NCI-H187 treated with DMSO at 0.1 percent for 48 hours (cell line): ENCODE data around the gene ATRNL1.
"Not testable (repeated sequence)": the region's sequence is repeated elsewhere in the genome, so short reads cannot be mapped to it uniquely, and the experiment has no call there.

Experiments used
- DNase-seq: peaks from one replicate; lab custom pipeline; 2025; lab: John Stamatoyannopoulos, UW

Gene ATRNL1

DNA sequence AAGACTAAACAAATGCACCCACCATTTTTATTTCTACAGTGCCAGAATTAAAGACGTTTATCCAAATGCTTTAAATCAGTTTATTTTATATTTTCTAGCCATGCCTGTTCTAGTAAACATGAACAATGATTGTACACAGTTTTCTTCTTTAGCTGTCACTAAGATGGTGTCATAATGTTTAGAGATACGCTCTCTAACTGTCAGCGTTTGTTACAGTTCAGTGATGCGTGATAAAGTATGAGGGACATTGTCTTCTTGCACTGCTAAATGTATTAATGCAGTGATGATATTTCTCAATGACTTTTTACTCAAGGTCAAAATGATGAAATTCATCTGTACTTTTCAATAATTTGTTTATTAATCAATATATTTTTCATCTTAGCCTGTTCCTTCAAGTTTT, 513.6 kb downstream of the ATRNL1 start:
- DNase-seq = no peak

DNA sequence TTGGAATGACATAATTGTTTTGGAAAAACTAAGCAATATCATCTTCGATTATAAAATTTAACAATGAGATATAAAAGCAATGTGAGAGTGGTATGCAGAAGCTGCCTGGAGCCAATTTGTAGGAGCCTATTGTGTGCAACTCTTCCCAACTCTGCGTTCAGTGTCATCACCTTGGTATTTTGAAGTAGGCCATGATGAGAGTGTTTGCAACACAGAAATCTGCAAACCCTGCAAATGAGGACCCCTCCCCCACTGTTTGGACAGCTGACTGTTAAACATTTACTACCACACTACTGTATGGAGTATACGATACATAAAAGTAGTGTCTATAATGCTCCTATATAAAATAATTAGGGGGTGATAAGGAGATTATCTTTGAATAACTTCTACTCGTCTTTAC, 531.3 kb downstream of the ATRNL1 start:
- no peak for DNase-seq

DNA sequence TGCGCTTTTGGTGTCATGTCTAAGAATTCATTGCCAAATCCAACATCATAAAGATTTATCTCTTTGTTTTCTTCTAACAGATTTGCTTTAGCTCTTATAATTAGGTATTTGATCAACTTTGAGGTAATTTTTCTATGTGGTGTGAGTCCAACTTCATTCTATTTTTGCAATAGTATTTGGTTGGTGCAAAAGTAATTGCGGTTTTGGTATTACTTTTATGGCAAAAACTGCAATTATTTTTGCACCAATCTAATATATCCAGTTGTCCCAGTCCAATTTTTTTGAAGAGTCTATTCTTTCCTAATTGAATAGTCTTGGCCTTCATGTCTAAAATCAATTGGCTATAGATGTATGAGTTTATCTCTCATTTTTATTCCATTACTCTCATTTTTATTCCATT, 535.5 kb downstream of the ATRNL1 start:
- DNase-seq = no peak

DNA sequence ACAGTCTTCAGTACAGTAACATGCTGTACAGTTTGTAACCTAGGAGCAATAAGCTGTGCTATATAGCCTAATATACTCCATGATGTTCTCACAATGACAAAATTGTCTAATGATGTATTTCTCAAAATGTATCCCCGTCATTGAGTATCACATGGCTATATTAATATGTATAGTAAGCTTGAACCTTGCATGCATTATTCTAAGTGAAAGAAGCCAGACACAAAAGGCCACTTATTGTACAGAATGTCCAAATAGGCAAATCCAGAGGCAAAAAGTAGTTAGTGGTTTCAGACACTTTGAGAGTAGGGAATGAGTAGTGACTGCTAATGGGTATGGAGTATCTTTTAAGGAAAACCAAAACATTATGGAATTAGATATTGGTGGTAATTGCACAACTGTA, 545.1 kb downstream of the ATRNL1 start:
- DNase-seq = no peak

DNA sequence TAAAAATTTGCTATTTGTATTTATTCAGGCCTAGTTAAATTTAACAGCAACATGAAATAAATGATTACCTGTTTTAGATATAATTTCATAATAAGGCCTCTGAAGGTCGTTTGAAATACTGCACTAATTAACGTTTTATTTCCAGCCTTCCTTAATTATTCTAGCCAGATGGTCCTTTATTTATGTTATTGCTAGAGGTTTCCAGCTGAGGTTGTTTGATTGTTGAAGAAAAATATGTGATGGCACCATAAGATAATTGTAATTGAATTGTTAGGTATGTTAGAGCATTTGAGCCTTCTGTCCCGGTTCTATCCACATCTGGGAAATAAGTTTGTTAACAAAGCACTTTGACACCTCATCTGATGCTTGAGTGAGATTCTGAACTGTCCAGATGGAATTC, 556.1 kb downstream of the ATRNL1 start:
- no peak for DNase-seq

DNA sequence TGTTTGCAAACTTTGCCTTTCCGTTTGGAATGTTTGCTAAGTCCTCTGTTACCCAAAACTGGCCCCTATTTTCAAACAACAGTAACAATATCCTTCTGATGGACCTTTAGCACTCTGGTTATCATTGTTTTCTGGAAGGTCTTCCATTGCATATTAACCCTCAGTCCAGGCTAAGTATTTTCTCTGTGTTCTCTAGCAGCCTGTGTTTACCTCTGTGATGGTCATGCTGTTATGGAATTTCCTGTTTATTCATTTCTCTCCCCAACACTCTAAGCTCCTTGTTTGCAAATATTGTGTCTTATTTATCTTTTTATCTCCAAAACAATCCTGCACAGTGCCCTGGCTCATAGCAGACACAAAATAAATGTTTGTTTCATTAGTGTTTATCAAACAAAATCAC, 560.3 kb downstream of the ATRNL1 start:
- DNase-seq = no peak

DNA sequence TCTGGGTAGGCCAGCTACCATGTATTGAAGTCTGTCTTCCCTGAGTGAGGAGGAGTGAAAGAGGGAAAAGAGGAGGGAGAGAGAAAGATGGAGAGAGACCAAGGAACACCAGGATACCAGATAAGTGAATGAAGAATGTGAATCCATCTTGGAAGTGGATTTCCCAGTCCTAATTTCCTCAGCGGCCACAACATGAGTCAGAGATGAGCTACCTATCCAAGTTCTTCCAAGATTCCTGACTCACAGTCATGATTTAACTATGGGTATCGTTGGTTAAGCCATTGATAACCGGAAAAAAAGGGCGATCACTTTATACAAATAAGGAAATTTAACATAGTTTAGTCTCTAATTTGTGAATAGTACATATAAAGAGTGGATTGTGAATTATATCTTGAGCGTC, 561.8 kb downstream of the ATRNL1 start:
- DNase-seq = no peak

DNA sequence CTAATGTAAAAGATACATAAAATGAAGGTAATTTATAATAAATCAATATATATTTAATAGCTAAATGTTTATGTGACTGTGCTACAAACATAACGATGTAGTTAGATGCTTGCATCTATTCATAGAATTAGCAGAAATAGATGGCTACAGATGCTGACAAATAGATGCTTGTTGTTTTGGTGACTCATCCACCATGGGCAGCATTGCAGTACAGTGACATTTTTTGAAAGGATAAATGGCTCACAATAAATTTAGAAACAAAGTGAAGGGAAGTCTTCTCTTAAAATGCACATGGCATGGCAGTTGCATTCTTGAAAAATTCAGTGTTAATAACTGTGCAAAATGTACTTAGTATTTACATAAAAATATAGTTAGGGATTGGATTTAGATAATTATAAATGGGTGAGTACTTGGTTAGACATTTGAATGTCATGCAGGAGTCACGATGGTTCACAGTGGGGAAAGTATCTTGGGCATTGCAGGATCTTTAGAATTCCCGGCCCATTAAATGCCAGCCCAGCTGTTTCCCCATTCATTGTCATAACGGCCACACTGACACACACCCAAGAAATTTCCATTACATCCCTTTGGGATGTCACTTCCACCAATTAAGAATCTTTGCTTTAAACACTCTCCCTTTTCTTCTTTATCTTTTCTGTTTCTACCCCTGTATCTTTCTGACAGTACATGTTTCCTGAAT, 564.1 kb downstream of the ATRNL1 start:
- DNase-seq = no peak

DNA sequence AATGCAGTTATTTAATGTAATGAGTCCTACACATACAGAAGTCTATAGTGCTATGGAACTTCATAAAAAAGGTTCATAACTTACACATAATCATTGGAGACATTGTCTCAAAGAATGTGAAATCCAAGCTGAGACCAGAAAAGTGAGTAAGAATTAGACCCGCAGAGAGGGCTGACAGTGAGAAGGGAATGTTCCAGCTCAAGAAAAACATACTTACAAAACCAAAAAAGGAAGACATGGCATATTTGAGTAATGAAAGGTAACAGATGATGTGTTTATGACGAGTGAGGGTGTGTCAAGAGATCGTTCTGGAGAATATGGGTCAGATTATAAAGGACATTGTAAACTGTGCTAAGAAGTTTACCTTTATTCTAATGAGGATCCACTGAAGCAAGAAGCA, 566.5 kb downstream of the ATRNL1 start:
- no peak for DNase-seq

DNA sequence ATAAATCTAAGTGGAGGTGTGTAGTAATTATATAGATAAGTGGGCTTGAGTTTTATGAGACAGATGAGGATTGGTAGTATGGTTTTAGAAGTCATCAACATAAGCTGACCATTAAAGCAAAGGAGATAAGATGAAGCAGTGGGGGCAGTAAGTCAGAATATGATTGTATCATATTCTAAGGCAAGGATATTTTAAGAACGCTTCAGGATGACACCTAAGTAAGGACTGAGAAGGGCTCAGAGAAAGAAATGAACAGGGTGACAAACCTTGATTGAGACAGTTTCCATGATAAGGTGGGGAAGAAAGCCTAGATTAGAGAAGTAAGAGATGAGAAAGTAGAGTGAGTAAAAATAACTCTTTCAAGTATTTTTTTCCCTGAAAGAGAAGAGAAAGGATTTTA, 567.2 kb downstream of the ATRNL1 start:
- no peak for DNase-seq

DNA sequence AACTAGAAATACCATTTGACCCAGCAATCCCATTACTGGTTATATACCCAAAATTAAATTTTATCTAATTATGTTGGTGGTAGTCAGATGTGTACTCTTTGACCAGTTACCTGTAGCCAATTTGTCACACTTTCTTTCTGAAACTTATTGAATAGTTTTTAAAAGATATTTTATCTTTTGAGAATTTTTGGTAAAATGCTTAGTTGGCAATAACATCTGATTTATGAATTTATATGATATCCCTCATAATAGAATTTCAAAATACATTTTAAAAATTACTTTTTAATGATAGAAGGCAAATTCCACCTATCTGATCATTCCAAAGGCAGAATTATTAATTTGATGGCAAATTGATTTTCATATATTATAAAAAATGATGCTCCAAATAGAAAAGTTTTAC, 569.3 kb downstream of the ATRNL1 start:
- DNase-seq = no peak

DNA sequence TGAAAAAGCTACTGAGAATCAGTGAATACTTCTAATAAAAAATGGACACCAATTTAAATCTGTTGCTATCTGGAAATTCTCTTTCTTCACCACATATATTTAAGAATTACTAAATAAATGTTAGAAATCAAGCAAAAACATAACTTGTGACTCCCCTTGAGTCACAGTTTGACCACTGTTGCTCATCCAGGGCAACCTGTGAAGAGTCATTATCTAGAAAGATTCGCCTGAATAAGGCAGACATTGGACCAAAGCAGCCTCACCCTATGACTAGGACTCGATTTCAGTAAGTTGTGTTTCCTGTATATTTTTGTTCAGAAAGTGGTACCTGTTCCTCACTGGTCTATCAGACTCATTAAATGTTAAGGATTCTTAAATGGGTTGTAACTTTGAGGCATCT, 572.4 kb downstream of the ATRNL1 start:
- DNase-seq = no peak

DNA sequence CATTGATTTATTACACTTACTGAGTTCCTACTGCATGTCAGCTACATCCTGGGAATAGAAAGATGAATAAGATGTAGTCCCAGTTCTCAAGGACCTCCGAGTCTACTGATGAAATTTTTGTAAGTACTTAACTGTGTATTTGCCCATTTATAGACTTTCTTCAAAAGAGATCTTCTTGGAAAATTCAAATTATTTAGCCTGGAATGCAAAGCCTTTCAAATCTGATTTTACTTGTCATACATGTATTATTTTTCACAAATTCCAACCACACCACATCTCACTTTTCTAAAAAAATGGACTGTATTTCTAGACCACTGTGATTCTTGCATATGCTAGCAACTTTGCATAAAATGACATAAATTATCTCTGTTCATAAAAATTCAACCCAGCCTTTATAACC, 581.3 kb downstream of the ATRNL1 start:
- DNase-seq = no peak

DNA sequence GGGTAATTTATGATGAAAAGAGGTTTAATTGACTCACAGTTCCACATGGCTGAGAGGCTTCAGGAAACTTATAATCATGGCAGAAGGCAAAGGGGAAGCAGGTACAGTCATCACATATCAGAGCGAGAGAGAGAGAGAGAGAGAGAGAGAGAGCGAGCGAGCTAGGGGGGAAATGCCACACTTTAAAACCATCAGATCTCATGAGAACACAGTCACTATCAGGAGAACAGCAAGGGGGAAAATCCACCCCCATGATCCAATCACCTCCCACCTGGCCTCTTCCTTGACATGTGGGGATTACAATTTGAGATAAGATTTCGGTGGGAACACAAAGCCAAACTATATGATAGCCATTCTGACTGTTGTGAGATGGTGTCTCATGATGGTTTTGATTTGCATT, 603.6 kb downstream of the ATRNL1 start:
- DNase-seq = no peak

DNA sequence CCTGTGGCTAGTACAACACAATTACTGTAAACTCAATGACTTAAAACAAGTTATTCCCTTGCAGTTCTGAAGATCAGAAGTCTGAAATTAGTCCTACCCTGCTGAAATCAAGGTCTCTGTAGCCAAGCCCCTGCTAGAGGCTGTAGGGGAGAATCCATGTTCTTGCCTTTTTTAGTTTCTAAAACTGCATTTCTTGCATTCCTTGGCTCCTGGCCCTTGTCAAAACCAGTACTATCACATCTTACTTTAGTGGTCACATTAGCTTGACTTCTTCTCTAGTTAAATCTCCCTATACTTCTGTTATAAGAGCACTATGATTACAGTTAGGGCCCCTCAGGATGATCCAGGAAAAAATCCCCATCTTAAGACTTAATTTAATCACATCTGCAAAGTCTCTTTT, 612.9 kb downstream of the ATRNL1 start:
- DNase-seq = no peak

DNA sequence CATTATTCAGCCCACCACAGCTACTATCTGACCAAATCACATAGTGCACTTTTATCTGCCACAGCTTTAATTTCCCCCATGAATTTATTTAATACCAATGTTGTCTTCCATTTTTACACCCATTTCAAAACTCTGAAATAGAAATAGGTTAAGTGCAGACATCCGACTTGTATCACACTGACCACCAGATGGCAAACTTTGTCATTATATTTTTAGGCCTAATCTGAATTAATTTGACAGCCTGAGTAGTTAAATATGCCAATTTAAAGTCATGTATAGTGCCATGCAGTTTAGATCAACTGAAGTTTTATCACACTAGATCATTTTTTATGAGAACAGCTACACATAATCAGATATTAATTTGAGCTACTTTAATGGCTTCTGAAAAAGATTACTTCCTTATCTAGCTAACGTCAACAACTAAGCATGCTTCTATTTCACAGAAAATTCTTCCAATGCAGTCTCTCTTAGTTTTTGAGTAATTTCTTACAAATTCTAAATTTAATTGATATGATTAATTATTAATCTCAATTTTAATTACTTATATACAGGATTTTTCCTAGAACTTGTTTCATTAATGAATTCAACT, 613.4 kb downstream of the ATRNL1 start:
- DNase-seq = no peak

DNA sequence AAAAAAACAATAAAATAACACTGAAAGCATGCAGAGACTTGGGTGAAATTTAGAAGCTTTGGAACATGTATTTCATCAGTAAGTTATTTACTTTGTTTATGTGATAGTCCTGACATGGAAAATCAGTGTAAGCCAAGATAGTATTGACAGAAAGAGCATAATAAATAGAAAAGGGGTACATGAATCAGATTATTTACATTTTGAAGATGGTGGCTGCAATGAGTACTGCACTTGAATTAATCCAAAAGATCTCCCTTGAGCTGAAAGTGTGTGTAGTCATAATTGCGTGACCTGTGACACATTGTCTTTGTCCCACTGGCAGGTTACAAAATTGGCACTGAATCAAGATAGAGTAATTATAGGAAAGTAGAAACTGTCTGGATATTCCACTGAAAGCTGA, 617.0 kb downstream of the ATRNL1 start:
- peak; percentile 1 for DNase-seq

DNA sequence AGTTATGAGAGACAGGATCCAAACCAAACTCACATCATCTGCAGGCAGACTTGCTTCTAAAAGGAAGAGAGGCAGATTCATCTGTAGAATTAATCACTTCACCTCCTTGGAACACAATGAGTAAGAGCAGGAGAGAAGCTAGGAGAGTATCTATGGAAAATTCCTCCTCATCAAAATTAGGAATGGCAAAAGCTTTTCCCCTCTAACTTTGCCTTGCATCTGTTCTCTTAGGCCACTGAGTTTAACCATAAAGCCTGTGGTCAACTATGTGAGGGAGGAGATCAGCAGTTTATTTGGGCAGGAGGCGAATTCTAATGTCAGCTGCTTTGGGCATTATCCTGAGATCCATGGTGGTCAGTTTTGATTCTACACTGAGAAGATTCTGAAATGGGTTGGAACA, 618.1 kb downstream of the ATRNL1 start:
- no peak for DNase-seq

DNA sequence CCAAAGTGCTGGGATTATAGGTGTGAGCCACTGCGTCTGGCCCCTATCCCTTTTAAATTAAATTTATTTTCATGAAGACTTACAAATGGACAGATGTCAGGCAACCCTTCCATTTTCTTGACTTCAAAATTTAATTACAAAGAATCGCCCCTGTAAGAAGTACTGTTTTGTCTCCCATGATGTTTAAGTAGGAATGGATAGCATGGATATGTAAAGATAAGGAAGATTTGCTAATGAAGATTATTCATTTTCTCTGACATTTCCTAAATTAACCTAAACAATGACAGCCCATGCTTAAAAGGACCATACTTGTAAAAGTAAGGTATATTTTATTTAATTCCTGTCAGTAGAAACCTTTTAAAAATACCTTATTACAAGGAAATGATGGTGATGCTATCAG, 627.0 kb downstream of the ATRNL1 start:
- DNase-seq = no peak

DNA sequence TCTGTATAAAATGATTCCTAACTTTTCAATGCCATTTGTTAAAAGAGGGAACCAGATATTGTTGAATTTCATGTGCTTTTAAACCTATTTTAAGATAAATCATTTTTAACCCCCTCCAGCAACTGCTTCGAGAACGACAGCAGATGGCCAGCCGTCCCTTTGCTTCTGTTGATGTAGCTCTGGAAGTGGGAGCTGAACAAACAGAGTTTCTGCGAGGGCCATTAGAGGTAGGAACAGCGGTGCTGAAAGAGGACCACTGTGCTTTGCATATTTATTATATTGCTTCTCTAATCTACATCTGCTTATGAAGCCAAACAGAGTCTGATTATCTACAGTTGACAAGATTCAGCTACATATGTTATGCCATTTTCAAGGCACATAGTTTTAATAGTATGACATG, 634.0 kb downstream of the ATRNL1 start:
- no peak for DNase-seq

DNA sequence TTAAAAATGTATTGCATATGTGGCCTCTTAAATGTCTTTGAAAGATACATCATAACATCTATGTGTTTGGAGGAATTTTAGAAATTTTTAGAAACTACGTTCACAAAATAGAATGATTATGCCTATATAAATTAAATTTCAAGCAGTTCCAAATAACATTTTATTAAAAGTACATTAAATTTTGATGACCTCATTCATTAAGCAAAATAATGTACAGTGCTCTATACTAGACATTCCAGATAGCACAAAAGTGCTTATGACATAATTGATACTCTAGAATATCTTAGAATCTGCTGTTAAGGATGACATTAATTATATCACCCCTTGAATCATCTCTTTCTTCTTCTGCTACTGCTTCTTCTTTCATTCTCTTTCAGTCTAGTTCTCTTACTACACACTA, 650.9 kb downstream of the ATRNL1 start:
- DNase-seq = no peak

DNA sequence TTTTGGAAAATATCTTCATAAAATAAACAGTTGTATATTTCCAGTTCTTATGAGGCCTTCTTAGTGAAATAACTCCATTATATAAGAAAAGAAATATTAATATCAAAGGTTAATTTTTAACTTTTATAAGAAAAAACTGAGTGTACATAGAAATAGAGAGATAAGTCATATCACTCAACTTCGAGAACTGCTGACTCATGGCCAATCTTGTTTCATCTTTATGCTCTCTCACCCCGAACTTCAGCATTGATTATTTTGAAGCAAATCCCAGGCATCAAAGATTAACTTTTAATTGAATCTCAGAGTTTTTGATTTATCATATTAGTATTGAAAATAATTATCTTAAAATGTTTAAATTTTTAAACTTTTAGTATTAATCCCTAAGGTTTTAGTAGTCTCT, 652.8 kb downstream of the ATRNL1 start:
- DNase-seq = no peak

DNA sequence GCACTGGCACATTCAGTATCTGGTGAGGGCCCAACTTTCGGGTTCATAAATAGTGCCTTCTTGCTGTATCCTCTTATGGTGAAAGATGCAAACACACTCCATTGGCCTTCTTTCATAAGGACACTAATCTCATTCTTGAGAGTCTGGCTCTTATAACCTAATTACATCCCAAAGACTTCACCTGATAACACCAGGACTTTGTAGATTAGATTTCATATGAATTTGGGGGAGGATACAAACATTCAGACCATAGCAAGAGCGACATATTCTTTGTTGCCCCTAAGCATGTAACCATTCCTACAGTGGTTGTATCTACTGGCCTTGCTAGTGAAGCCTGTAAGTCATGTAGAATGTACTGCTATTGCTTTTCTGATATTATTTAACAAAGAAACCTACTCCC, 654.6 kb downstream of the ATRNL1 start:
- DNase-seq = no peak

DNA sequence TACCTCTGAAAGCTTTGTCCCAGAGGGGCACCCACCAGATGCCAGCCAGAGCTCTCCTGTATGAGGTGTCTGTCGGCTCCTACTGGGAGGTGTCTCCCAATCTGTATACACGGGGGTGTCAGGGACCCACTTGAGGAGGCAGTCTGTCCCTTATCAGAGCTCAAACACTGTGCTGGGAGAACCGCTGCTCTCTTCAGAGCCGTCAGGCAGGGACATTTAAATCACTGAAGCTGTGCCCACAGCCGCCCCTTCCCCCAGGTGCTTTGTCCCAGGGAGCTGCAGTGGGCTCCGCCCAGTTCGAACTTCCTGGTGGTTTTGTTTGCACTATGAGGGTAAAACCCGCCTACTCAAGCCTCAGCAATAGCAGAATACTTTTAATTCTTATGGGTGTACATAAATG, 665.3 kb downstream of the ATRNL1 start:
- not testable (repeated sequence) for DNase-seq
